Prostate gland (tissue), 2 donors: ENCODE measurements around the gene ESCO1.

Experiments used
- CTCF ChIP-seq, 4 experiments: fragments of 200-600 bp in 2 of 4; fragments of 450-650 bp in 2 of 4; sonication (generic) in 2 of 4; IDR thresholded peaks; 1 replicate in 3 of 4; 2 replicates in 1 of 4; pipeline ENCODE4 v1.5.1; 2016 to 2019; ENCODE audit warnings: antibody characterized with exemption in 4 of 4, mild to moderate bottlenecking in 2 of 4, moderate library complexity in 2 of 4
- POLR2A ChIP-seq: fragments of 450-650 bp; IDR thresholded peaks from one replicate; pipeline ENCODE4 v1.6.1; 2016; ENCODE audit warnings: antibody characterized with exemption, mild to moderate bottlenecking

- TF ChIP-seq POLR2A: no peak
- TF ChIP-seq CTCF (IDR thresholded peaks at IDR 0.05): peak in 1 of 4 experiments; percentile 18
Measured at GRCh38 chr18:21599585-21600525, 649 bp downstream of the ESCO1 start.
